OCI-LY7 (cell line): Measurements from ENCODE around the gene GAN. TPM values are rescaled to one million over a fixed set of nuclear protein-coding genes. Genes with fewer than 3 reads are reported as not detected.
"Not testable (repeated sequence)": the region's sequence is repeated elsewhere in the genome, so short reads cannot be mapped to it uniquely, and the experiment has no call there.

Experiments used
- BruUV-seq: library from RNA; stranded (reverse); fragments of 400-500 nt; replicated peaks from 2 replicates; lab custom pipeline; 2021; lab: Mats Ljungman, UMichigan
- CTCF ChIA-PET: fragments of 300-600 bp; sonication (Branson Sonifier 250); formaldehyde crosslinking; loops from one replicate; lab custom pipeline; 2022; ENCODE audit warnings: antibody characterized with exemption; ENCODE audit not compliant: unreplicated experiment; lab: Charles Lee
- POLR2A ChIA-PET: fragments of 300-600 bp; sonication (Branson Sonifier 250); formaldehyde crosslinking; loops from one replicate; lab custom pipeline; 2022; ENCODE audit warnings: antibody characterized with exemption; lab: Charles Lee
- DNase-seq: peaks from one replicate; pipeline ENCODE4 v3.0.0-alpha.2; 2015; ENCODE audit warnings: low spot score
- H2AFZ ChIP-seq: fragments of 200-600 bp; sonication (generic), shearing (Covaris generic); 2 replicates; pipeline ENCODE4 v1.6.1; 2014; ENCODE audit warnings: mild to moderate bottlenecking, antibody characterized with exemption, low read length, moderate library complexity
- H3K27ac ChIP-seq: fragments of 200-600 bp; sonication (generic); 2 replicates; pipeline ENCODE4 v1.5.1; 2014; ENCODE audit warnings: mixed run types, low read depth, mild to moderate bottlenecking, moderate library complexity, low read length, inconsistent platforms; ENCODE audit not compliant: poor library complexity, severe bottlenecking
- H3K36me3 ChIP-seq: fragments of 200-600 bp; sonication (generic); 2 replicates; pipeline ENCODE4 v1.6.1; 2014; ENCODE audit warnings: mild to moderate bottlenecking, antibody characterized with exemption, low read length, moderate library complexity, mixed read lengths; ENCODE audit not compliant: insufficient read depth
- H3K4me1 ChIP-seq: fragments of 200-600 bp; sonication (generic); 2 replicates; pipeline ENCODE4 v1.5.1; 2014; ENCODE audit warnings: mild to moderate bottlenecking, low read length; ENCODE audit not compliant: insufficient read depth, poor library complexity, severe bottlenecking
- H3K4me2 ChIP-seq: fragments of 200-600 bp; sonication (generic); 2 replicates; pipeline ENCODE4 v1.6.1; 2014; ENCODE audit warnings: mild to moderate bottlenecking, low read length
- H3K4me3 ChIP-seq: fragments of 200-600 bp; sonication (generic); 2 replicates; pipeline ENCODE4 v1.5.1; 2014; ENCODE audit warnings: mild to moderate bottlenecking, low read depth, low read length; ENCODE audit not compliant: poor library complexity, severe bottlenecking
- H3K79me2 ChIP-seq: fragments of 200-600 bp; sonication (generic); 2 replicates; pipeline ENCODE4 v1.6.1; 2016; ENCODE audit warnings: low read depth, mild to moderate bottlenecking, low read length, moderate library complexity, mixed read lengths; ENCODE audit not compliant: insufficient read depth
- H3K9me2 ChIP-seq: fragments of 200-600 bp; sonication (generic); 2 replicates; pipeline ENCODE4 v1.6.1; 2016; ENCODE audit warnings: mild to moderate bottlenecking, low read length, mixed read lengths; ENCODE audit not compliant: insufficient read depth
- H3K9me3 ChIP-seq: fragments of 200-600 bp; sonication (generic); 2 replicates; pipeline ENCODE4 v1.6.1; 2014; ENCODE audit warnings: mild to moderate bottlenecking, mixed run types, low read length, mixed read lengths
- H4K20me1 ChIP-seq: fragments of 200-600 bp; sonication (generic); 2 replicates; pipeline ENCODE4 v1.6.1; 2014; ENCODE audit warnings: mild to moderate bottlenecking, antibody characterized with exemption, low read length, moderate library complexity, mixed read lengths; ENCODE audit not compliant: insufficient read depth
- EZH2phosphoT487 ChIP-seq: fragments of 200-600 bp; sonication (generic); IDR thresholded peaks from 2 replicates; pipeline ENCODE4 v1.6.1; 2018; ENCODE audit warnings: low read depth, borderline replicate concordance, mild to moderate bottlenecking, mixed run types, antibody characterized with exemption, low read length, moderate library complexity, mixed read lengths
- intact Hi-C: fragments of 100-400 bp; cut with micrococcal nuclease; formaldehyde crosslinking; loops from one replicate; pipeline ENCODE4 v1.10.0; 2022; ENCODE audit not compliant: unreplicated experiment
- total RNA-seq, 2 experiments: library from RNA; depleted of rRNA in 1 of 2; stranded (reverse); fragments of >200 nt in 1 of 2; shearing (Covaris generic) in 1 of 2; gene quantifications; 2 replicates each; pipeline ENCODE4 v1.2.3, GENCODE V29; 2014 to 2022
- TF ChIP-seq, protein P1 (sequence below): fragments of 200-600 bp; sonication (generic); conservative IDR thresholded peaks from 2 replicates; pipeline ENCODE4 v1.5.1; 2014; ENCODE audit warnings: mild to moderate bottlenecking, antibody characterized with exemption, low read length, moderate library complexity, mixed read lengths

The GAN gene
- total RNA-seq, 2 experiments from 2014 or later, result 5.1 to 14.2 TPM

DNA sequence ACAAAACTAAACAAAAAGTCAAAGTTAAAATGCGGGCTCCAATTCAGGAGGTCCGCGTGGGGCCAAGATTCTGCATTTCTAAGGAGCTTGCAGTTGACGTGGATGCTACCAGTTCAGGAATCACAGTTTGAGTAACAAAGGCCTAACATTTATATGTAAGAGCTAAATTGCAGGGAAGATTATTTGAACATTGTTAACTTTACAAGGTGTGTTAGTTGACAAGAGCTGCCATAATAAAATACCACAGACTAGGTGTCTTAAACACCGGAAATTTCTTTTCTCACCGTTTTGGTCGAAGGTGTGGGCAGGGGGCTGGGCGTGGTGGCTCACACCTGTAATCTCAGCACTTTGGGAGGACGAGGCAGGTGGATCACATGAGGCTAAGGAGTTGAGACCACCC is 105.0 kb downstream of the GAN start:
- DNase-seq, result no peak
- H3K9me3 ChIP-seq, result no peaks in the 10 kb centered on the region
- H3K4me3 ChIP-seq, result no peak overlapping the region
- BruUV-seq, result no TSS peak
- no peak overlapping the region for H3K4me2 ChIP-seq
- intact Hi-C loops, result no loop called here
- no peaks in the 10 kb centered on the region for H3K36me3 ChIP-seq
- H3K27ac ChIP-seq, result no peak overlapping the region
- CTCF ChIA-PET, result no interaction called here
- H3K9me2 ChIP-seq, result no peaks in the 10 kb centered on the region
- no peaks in the 10 kb centered on the region for H4K20me1 ChIP-seq
- no peaks in the 10 kb centered on the region for H3K79me2 ChIP-seq
- H2AFZ ChIP-seq, result no peak overlapping the region
- peaks cover 19% of the 10 kb centered on the region for H3K4me1 ChIP-seq
- TF ChIP-seq EZH2phosphoT487, result no peak
- TF ChIP-seq, protein P1, sequence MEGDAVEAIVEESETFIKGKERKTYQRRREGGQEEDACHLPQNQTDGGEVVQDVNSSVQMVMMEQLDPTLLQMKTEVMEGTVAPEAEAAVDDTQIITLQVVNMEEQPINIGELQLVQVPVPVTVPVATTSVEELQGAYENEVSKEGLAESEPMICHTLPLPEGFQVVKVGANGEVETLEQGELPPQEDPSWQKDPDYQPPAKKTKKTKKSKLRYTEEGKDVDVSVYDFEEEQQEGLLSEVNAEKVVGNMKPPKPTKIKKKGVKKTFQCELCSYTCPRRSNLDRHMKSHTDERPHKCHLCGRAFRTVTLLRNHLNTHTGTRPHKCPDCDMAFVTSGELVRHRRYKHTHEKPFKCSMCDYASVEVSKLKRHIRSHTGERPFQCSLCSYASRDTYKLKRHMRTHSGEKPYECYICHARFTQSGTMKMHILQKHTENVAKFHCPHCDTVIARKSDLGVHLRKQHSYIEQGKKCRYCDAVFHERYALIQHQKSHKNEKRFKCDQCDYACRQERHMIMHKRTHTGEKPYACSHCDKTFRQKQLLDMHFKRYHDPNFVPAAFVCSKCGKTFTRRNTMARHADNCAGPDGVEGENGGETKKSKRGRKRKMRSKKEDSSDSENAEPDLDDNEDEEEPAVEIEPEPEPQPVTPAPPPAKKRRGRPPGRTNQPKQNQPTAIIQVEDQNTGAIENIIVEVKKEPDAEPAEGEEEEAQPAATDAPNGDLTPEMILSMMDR, result no peak
- POLR2A ChIA-PET, result interaction anchor here (1.2 kb wide), 1 partner anchor 10 kb away, joined by 3 read pairs; no protein-coding TSS in a partner anchor

DNA sequence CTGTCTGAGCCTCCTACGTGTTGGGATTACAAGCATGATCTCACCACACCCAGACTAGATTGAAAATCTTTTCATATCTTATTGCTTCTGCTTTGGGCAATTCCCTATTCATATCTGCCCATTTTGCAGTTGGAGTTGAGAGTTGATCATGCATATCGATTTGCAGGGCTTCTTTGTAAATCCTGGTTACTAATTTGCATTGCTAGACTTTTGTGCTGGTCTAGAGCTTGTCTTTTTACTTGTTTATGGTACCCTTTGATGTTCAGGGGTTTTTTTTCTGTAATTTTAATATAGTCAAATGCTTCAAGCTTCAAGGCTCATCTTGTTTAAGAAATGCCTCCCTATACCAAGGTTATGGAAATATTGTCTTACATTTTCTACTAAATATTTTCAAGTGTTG is 106.4 kb downstream of the GAN start:
- peak overlapping the region; percentile 43; the same call in 1 of the 2 replicates for H3K4me2 ChIP-seq
- ChIA-PET CTCF (no interaction called here), POLR2A (no interaction called here)
- H3K9me3 ChIP-seq, result no peaks in the 10 kb centered on the region
- H4K20me1 ChIP-seq, result no peaks in the 10 kb centered on the region
- H3K4me3 ChIP-seq, result no peak overlapping the region
- TF ChIP-seq, protein P1, result no peak
- TF ChIP-seq EZH2phosphoT487, result no peak
- no peaks in the 10 kb centered on the region for H3K36me3 ChIP-seq
- no peaks in the 10 kb centered on the region for H3K9me2 ChIP-seq
- H3K27ac ChIP-seq, result no peak overlapping the region
- H3K4me1 ChIP-seq, result peaks cover 26% of the 10 kb centered on the region
- H3K79me2 ChIP-seq, result no peaks in the 10 kb centered on the region
- intact Hi-C loops, result no loop called here
- no peak for DNase-seq
- BruUV-seq, result no TSS peak
- H2AFZ ChIP-seq, result peak overlapping the region; percentile 39; the same call in 1 of the 2 replicates

DNA sequence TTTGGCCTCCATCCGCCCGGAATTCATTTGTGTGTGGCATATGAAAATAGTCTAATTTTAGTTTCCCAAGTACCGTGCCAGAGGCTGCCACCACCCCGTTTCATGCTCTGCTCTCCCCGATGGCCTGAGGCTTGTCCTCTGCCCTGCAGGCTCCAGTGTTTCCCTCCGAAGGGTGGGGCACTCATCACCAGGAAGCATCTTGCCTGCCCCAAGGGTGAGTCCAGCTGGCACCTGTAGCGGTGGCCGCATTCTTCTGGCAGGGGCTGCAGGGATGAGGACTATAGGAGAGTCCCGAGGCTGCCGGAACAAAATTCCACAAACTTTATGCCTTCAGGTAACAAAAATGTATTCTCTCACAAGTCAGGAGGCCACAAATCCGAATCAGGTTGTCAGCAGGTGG is 106.8 kb downstream of the GAN start:
- POLR2A ChIA-PET, result no interaction called here

DNA sequence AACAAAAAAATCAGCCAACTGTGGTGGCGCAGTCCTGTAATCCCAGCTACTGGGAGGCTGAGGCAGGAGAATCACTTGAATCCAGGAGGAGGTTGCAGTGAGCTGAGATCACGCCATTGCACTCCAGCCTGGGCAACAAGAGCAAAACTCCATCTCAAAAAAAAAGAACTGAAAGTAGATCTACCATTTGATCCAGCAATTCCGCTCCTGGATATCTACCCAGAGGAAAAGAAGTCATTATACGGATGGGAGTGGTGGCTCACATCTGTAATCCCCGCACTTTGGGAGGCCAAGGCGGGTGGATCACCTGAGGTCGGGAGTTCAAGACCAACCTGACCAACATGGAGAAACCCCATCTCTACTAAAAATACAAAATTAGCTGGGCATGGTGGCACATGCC is 107.4 kb downstream of the GAN start:
- BruUV-seq, H3K9me2 ChIP-seq, CTCF ChIA-PET, H3K4me3 ChIP-seq, H2AFZ ChIP-seq, DNase-seq, H3K9me3 ChIP-seq, H4K20me1 ChIP-seq, H3K4me2 ChIP-seq, H3K27ac ChIP-seq, H3K36me3 ChIP-seq, POLR2A ChIA-PET, intact Hi-C loops, H3K79me2 ChIP-seq: not testable (repeated sequence)
- H3K4me1 ChIP-seq, result peaks cover 35% of the 10 kb centered on the region

More for the DNA sequence above, 106.8 kb downstream of the GAN start:
- H3K9me2 ChIP-seq, result no peaks in the 10 kb centered on the region
- H3K4me1 ChIP-seq, result peaks cover 28% of the 10 kb centered on the region
- H2AFZ ChIP-seq, result peak overlapping the region; percentile 39; the same call in 1 of the 2 replicates
- TF ChIP-seq, protein P1, result no peak
- TF ChIP-seq EZH2phosphoT487, result no peak
- H4K20me1 ChIP-seq, result no peaks in the 10 kb centered on the region
- CTCF ChIA-PET, result no interaction called here
- H3K36me3 ChIP-seq, result no peaks in the 10 kb centered on the region
- H3K4me3 ChIP-seq, result no peak overlapping the region
- H3K79me2 ChIP-seq, result no peaks in the 10 kb centered on the region
- peak overlapping the region; percentile 43; the same call in 1 of the 2 replicates for H3K4me2 ChIP-seq
- no peak for DNase-seq
- H3K27ac ChIP-seq, result no peak overlapping the region
- H3K9me3 ChIP-seq, result no peaks in the 10 kb centered on the region
- intact Hi-C loops, result no loop called here
- BruUV-seq, result no TSS peak
